Skeletal muscle satellite cell (primary cell): ENCODE results near the gene UBA52. TPM values are rescaled to one million over a fixed set of nuclear protein-coding genes. Genes with fewer than 3 reads are reported as not detected.
"Not testable (repeated sequence)": the region's sequence is repeated elsewhere in the genome, so short reads cannot be mapped to it uniquely, and the experiment has no call there.

Experiments
- H3K27me3 ChIP-seq: 2 replicates; pipeline ENCODE4 v1.7.0; 2013; ENCODE audit warnings: low read length; ENCODE audit not compliant: control insufficient read depth, insufficient read depth
- H3K36me3 ChIP-seq: 2 replicates; pipeline ENCODE4 v1.7.0; 2013; ENCODE audit warnings: mild to moderate bottlenecking, control low read depth, low read length; ENCODE audit not compliant: insufficient read depth
- H3K4me1 ChIP-seq: 2 replicates; pipeline ENCODE4 v1.7.0; 2013; ENCODE audit warnings: low read length; ENCODE audit not compliant: control insufficient read depth, insufficient read depth
- H3K4me2 ChIP-seq: 2 replicates; pipeline ENCODE4 v1.7.0; 2013; ENCODE audit warnings: mild to moderate bottlenecking, low read length
- H3K4me3 ChIP-seq: 2 replicates; pipeline ENCODE4 v1.7.0; 2013; ENCODE audit warnings: low read length
- H3K9ac ChIP-seq: 2 replicates; pipeline ENCODE4 v1.7.0; 2013; ENCODE audit warnings: mild to moderate bottlenecking, low read depth, low read length, moderate library complexity
- H3K9me3 ChIP-seq: replicated peaks from 2 replicates; pipeline ENCODE4 v1.7.0; 2013; ENCODE audit warnings: mild to moderate bottlenecking, control low read depth, low read length
- total RNA-seq: library from RNA; depleted of rRNA; stranded (reverse); fragments of >200 nt; gene quantifications from 2 replicates; pipeline ENCODE4 v1.2.3, GENCODE V29; 2012; rRNA removed

The UBA52 gene
- total RNA-seq = 695 and 1,141 TPM in 2 replicates

- Histone ChIP-seq H3K9me3 (no peaks in the 10 kb centered on the region), H3K4me1 (peaks cover 15% of the 10 kb centered on the region), H3K27me3 (no peaks in the 10 kb centered on the region), H3K4me2 (peak within 1 kb of the TSS; percentile 95), H3K4me3 (peak within 1 kb of the TSS; percentile 87), H3K9ac (peak within 1 kb of the TSS; percentile 96), H3K36me3 (peaks cover 66% of the 10 kb centered on the region)
These were observed at the start of gene UBA52 for GRCh38 chr19:18571564-18572344. Gene UBA52, plus strand, starts transcription at chr19:18571857. Its CDS starts 1,444 bp downstream, at chr19:18573301.

GRCh38 chr19:18522124-18522861 lies 49.4 kb upstream of the UBA52 start:
- peak overlapping the region; percentile 98 for H3K4me3 ChIP-seq
- no peaks in the 10 kb centered on the region for H3K36me3 ChIP-seq
- H3K9me3 ChIP-seq = no peaks in the 10 kb centered on the region
- peak overlapping the region; percentile 72 for H3K4me2 ChIP-seq
- no peaks in the 10 kb centered on the region for H3K27me3 ChIP-seq
- H3K9ac ChIP-seq = peak overlapping the region; percentile 97
- H3K4me1 ChIP-seq = peaks cover 17% of the 10 kb centered on the region

- H3K4me2 ChIP-seq = peak overlapping the region; percentile 72
- H3K36me3 ChIP-seq, H3K27me3 ChIP-seq, H3K9me3 ChIP-seq: not testable (repeated sequence)
- peak overlapping the region; percentile 49 for H3K9ac ChIP-seq
- H3K4me1 ChIP-seq = peaks cover 17% of the 10 kb centered on the region
- H3K4me3 ChIP-seq = peak overlapping the region; percentile 54
These were observed 48.7 kb upstream of the UBA52 start for GRCh38 chr19:18522862-18523440.

DNA sequence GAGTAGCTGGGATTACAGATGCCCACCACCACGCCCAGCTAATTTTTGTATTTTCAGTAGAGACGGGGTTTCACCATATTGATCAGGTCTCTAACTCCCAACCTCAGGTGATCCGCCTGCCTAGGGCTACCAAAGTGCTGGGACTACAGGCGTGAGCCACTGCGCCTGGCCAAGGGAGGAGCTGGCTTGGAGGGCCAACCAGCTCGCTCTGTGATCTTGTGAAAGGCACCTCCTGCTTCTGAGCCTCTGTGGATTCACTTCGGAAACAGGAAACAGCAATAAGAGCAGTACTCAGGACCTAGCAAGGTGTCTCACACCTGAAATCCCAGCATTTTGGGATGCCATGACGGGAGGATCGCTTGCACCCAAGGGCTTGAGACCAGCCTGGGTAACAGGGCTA lies 47.8 kb upstream of the UBA52 start:
- no peaks in the 10 kb centered on the region for H3K9me3 ChIP-seq
- no peaks in the 10 kb centered on the region for H3K27me3 ChIP-seq
- no peaks in the 10 kb centered on the region for H3K36me3 ChIP-seq
- no peak overlapping the region for H3K4me2 ChIP-seq
- H3K9ac ChIP-seq = no peak overlapping the region
- no peak overlapping the region for H3K4me3 ChIP-seq
- peaks cover 16% of the 10 kb centered on the region for H3K4me1 ChIP-seq

DNA sequence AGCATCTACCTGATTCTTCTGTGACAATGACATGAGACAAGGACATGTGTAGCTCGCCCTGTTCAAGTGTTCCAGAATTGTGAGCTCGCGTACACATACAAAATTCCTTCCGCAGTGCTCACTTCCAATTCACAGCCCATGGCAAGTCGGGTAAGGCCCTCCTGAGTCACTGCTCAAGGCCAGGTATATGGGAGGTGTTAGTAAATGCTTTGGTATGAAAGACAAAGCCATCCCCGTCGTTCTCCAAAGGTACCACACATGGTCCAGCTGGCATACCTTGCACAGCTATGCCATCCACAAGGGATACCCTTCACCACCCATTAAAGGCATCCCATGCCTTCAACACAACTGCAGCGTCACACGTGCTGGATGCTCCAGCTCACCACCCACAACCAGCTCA lies 45.3 kb upstream of the UBA52 start:
- Histone ChIP-seq H3K4me3 (no peak overlapping the region), H3K27me3 (no peaks in the 10 kb centered on the region), H3K4me2 (no peak overlapping the region), H3K36me3 (peaks cover 2% of the 10 kb centered on the region), H3K9me3 (no peaks in the 10 kb centered on the region), H3K9ac (no peak overlapping the region), H3K4me1 (peaks cover 3% of the 10 kb centered on the region)

GRCh38 chr19:18529782-18530181 lies 41.9 kb upstream of the UBA52 start:
- H3K9me3 ChIP-seq = no peaks in the 10 kb centered on the region
- no peak overlapping the region for H3K9ac ChIP-seq
- H3K4me3 ChIP-seq = no peak overlapping the region
- H3K27me3 ChIP-seq = no peaks in the 10 kb centered on the region
- H3K4me2 ChIP-seq = no peak overlapping the region
- H3K4me1 ChIP-seq = no peaks in the 10 kb centered on the region
- peaks cover 18% of the 10 kb centered on the region for H3K36me3 ChIP-seq

GRCh38 chr19:18531485-18531884 lies 40.2 kb upstream of the UBA52 start:
- H3K4me2 ChIP-seq = no peak overlapping the region
- no peak overlapping the region for H3K4me3 ChIP-seq
- no peak overlapping the region for H3K9ac ChIP-seq
- H3K36me3 ChIP-seq = peaks cover 31% of the 10 kb centered on the region
- no peaks in the 10 kb centered on the region for H3K4me1 ChIP-seq
- no peaks in the 10 kb centered on the region for H3K9me3 ChIP-seq
- H3K27me3 ChIP-seq = no peaks in the 10 kb centered on the region

GRCh38 chr19:18532168-18532890 lies 39.3 kb upstream of the UBA52 start:
- no peak overlapping the region for H3K4me3 ChIP-seq
- H3K27me3 ChIP-seq = no peaks in the 10 kb centered on the region
- no peaks in the 10 kb centered on the region for H3K9me3 ChIP-seq
- H3K4me2 ChIP-seq = no peak overlapping the region
- no peak overlapping the region for H3K9ac ChIP-seq
- H3K4me1 ChIP-seq = no peaks in the 10 kb centered on the region
- H3K36me3 ChIP-seq = peaks cover 39% of the 10 kb centered on the region

DNA sequence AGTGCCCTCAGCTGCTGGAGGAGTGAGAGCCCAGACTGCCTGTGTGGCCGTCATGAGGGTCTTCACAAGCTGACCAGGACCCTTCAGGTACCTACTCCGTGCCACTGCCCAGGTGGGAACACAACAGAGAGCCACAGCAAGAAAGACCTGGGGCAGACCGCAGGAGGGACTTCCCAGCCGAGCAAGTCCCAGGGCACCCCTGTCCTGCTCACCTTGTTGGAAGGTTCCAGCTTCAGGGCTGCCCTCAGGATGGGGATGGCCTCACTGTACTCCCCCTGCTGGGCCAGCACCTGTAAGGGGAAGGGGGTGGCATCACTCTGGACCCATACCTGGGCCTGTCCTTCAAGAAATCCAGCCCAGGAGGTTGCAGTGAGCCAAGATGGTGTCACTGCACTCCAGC lies 38.6 kb upstream of the UBA52 start:
- Histone ChIP-seq H3K4me3 (no peak overlapping the region), H3K9me3 (no peaks in the 10 kb centered on the region), H3K36me3 (peaks cover 46% of the 10 kb centered on the region), H3K4me2 (no peak overlapping the region), H3K4me1 (no peaks in the 10 kb centered on the region), H3K9ac (no peak overlapping the region), H3K27me3 (no peaks in the 10 kb centered on the region)

DNA sequence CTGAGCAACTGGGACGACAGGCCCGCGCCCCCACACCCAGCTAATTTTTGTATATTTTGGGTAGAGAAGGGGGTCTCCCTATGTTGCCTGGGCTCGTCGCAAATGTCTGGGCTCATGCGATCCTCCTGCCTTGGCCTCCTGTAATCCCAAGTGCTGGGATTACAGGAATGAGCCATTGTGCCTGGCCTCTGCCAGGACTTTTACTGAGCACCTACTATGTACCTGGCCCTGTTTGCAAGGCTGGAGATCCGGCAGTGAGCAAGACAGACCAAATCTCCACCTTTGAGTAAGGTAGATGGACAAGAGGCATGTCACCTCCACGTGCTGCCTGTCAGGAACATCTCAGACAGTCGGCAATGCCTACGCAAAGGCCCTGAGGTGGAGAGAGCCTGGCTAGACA lies 35.2 kb upstream of the UBA52 start:
- Histone ChIP-seq H3K4me3 (no peak overlapping the region), H3K9ac (no peak overlapping the region), H3K9me3 (no peaks in the 10 kb centered on the region), H3K4me2 (no peak overlapping the region), H3K36me3 (peaks cover 66% of the 10 kb centered on the region), H3K4me1 (peaks cover 2% of the 10 kb centered on the region), H3K27me3 (no peaks in the 10 kb centered on the region)

- no peaks in the 10 kb centered on the region for H3K9me3 ChIP-seq
- no peak overlapping the region for H3K9ac ChIP-seq
- H3K4me2 ChIP-seq = no peak overlapping the region
- H3K36me3 ChIP-seq = peaks cover 59% of the 10 kb centered on the region
- no peaks in the 10 kb centered on the region for H3K27me3 ChIP-seq
- H3K4me3 ChIP-seq = no peak overlapping the region
- peaks cover 11% of the 10 kb centered on the region for H3K4me1 ChIP-seq
These were observed 34.2 kb upstream of the UBA52 start for GRCh38 chr19:18537431-18537830.
